ENCODE measurements around the gene TMEM178B. TPM values are rescaled to one million over a fixed set of nuclear protein-coding genes. Genes with fewer than 3 reads are reported as not detected.
"Not testable (repeated sequence)": the region's sequence is repeated elsewhere in the genome, so short reads cannot be mapped to it uniquely, and the experiment has no call there.

TMEM178B gene
- total RNA-seq, 2 donors from 2014 or later = 0.92 to 0.95 TPM

DNA sequence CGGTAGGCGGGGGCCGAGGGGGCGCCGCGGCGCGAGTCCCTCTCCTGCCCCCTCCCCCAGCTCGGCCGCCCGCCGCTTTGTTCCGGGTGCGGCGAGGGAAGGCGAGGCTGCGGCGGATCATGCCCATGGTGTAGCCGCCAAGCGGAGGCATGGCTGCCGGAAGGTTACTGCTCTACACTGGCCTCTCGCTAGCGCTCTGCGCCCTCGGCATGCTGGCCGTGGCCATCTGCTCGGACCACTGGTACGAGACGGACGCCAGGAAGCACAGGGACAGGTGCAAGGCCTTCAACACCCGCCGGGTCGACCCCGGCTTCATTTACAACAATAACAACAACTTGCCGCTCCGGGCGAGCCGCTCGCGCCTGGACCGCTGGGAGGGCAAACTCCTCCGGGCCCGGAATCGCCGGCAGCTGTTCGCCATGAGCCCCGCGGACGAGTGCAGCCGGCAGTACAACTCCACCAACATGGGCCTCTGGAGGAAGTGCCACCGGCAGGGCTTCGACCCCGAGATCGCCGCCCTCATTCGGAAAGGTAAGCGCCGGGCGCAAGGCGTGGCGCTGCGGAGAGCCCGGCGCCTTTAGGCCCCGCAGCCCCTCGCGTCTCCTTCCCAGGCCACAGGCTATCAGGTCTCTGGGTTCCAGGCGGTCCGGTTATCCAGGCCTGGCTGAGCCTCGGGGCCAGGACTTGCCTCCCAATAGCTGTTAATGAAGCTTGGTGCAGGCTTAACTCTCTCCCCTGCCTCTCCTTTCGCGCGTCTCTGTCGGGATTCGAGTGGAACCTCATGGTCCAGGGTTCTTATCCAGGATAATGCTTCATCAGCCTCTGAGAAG, 513 bp downstream of the TMEM178B start:
- Histone ChIP-seq H3K9me3 (no peaks in the 10 kb centered on the region), H3K27ac (no peak overlapping the region), H3K4me1 (ENCODE audit: control insufficient read depth in 1 of 2, low read depth in 2 of 2) (peaks cover 9 to 36% of the 10 kb centered on the region in 2 donors), H3K4me3 (peak overlapping the region; percentile 67), H3K36me3 (no peaks in the 10 kb centered on the region), H3K27me3 (replicated peaks; ENCODE audit: insufficient read depth) (peaks cover 5% of the 10 kb centered on the region)
- DNase-seq (ENCODE audit: low spot score) (no peak), ATAC-seq (ENCODE audit: insufficient number of reproducible peaks, low FRiP score, low read depth) (no peak)
- TF ChIP-seq, protein P1, sequence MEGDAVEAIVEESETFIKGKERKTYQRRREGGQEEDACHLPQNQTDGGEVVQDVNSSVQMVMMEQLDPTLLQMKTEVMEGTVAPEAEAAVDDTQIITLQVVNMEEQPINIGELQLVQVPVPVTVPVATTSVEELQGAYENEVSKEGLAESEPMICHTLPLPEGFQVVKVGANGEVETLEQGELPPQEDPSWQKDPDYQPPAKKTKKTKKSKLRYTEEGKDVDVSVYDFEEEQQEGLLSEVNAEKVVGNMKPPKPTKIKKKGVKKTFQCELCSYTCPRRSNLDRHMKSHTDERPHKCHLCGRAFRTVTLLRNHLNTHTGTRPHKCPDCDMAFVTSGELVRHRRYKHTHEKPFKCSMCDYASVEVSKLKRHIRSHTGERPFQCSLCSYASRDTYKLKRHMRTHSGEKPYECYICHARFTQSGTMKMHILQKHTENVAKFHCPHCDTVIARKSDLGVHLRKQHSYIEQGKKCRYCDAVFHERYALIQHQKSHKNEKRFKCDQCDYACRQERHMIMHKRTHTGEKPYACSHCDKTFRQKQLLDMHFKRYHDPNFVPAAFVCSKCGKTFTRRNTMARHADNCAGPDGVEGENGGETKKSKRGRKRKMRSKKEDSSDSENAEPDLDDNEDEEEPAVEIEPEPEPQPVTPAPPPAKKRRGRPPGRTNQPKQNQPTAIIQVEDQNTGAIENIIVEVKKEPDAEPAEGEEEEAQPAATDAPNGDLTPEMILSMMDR (IDR thresholded peaks at IDR 0.05) = no peak

DNA sequence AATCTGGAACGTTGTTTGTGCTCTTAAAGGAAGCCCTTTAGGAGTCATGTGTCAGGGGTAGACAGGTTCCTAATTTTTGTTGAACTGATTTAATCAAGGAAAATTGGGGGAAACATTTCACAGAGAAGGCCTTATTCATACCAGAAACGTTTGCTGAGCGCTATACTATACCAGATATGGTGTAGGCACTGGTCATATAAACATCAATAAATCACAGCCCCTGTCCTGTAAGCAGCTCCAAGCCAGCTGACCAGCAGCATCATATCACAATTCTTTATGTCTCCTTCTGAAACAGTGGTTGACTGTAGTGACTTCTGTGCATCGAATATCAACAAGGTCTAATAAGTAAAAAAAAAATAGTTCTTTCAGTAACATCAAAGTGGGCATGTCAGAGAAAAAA, 1.1 kb downstream of the TMEM178B start:
- no peak overlapping the region for H3K4me3 ChIP-seq
- no peaks in the 10 kb centered on the region for H3K36me3 ChIP-seq
- no peak overlapping the region for H3K27ac ChIP-seq
- ATAC-seq (ENCODE audit: insufficient number of reproducible peaks, low FRiP score, low read depth) = no peak
- no peaks in the 10 kb centered on the region for H3K9me3 ChIP-seq
- TF ChIP-seq, protein P1 (IDR thresholded peaks at IDR 0.05) = no peak
- peaks cover 5% of the 10 kb centered on the region for H3K27me3 ChIP-seq (replicated peaks; ENCODE audit: insufficient read depth)
- peaks cover 9 to 36% of the 10 kb centered on the region in 2 donors for H3K4me1 ChIP-seq (ENCODE audit: control insufficient read depth in 1 of 2, low read depth in 2 of 2)
- DNase-seq (ENCODE audit: low spot score) = no peak

DNA sequence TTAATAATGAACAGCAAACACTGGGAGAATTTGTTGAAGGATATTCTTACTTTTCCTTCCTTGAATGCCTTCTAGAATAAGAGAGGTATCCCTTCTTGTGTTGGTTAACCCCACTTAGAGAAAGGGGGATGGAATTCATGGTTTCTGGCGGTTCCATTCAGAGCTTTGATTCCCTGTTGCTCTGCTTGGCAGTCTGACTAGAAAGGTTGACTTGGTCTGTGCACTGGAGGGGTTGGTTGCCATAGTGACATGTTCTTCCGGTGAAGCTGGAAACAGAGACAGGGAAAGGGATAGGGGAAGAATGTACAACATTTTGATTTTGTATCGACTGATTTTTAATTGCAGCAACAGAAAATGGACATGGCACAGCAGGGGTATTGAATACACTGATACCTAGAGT, 2.5 kb downstream of the TMEM178B start:
- DNase-seq (ENCODE audit: low spot score) (no peak), ATAC-seq (ENCODE audit: insufficient number of reproducible peaks, low FRiP score, low read depth) (no peak)
- no peak overlapping the region for H3K4me3 ChIP-seq
- peaks cover 9 to 32% of the 10 kb centered on the region in 2 donors for H3K4me1 ChIP-seq (ENCODE audit: control insufficient read depth in 1 of 2, low read depth in 2 of 2)
- TF ChIP-seq, protein P1 (IDR thresholded peaks at IDR 0.05) = no peak
- no peak overlapping the region for H3K27ac ChIP-seq
- no peaks in the 10 kb centered on the region for H3K27me3 ChIP-seq (replicated peaks; ENCODE audit: insufficient read depth)
- H3K9me3 ChIP-seq = no peaks in the 10 kb centered on the region
- no peaks in the 10 kb centered on the region for H3K36me3 ChIP-seq

DNA sequence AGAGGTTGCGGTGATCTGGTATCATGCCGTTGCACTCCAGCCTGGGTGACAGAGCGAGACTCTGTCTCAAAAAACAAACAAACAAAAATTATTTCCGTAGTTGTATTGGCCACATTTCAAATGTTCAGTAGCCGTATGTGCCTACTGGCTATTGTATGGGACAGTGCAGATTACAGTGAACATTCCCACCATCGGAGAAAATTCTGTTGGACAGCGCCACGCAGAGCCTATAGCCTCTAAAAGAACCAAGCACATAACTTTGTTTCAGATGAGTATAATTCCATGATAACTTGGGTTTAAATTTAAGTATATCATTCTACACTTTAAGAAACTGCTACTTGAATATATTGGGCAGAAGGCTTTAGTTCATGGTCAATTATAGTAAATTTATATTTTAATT, 5.4 kb downstream of the TMEM178B start:
- no peak for ATAC-seq (ENCODE audit: insufficient number of reproducible peaks, low FRiP score, low read depth)
- H3K4me3 ChIP-seq = no peak overlapping the region
- no peaks in the 10 kb centered on the region for H3K36me3 ChIP-seq
- H3K9me3 ChIP-seq = no peaks in the 10 kb centered on the region
- peaks cover 0 to 6% of the 10 kb centered on the region in 2 donors for H3K4me1 ChIP-seq (ENCODE audit: control insufficient read depth in 1 of 2, low read depth in 2 of 2)
- DNase-seq (ENCODE audit: low spot score) = no peak
- TF ChIP-seq, protein P1 (IDR thresholded peaks at IDR 0.05) = no peak
- no peaks in the 10 kb centered on the region for H3K27me3 ChIP-seq (replicated peaks; ENCODE audit: insufficient read depth)
- no peak overlapping the region for H3K27ac ChIP-seq

DNA sequence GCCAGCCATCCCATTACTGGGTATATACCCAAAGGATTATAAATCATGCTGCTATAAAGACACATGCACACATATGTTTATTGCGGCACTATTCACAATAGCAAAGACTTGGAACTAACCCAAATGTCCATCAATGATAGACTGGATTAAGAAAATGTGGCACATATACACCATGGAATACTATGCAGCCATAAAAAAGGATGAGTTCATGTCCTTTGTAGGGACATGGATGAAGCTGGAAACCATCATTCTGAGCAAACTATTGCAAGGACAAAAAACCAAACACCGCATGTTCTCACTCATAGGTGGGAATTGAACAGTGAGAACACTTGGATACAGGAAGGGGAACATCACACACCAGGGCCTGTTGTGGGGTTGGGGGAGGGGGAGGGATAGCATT, 15.6 kb downstream of the TMEM178B start:
- H3K9me3 ChIP-seq; DNase-seq (ENCODE audit: low spot score); H3K27ac ChIP-seq; H3K4me1 ChIP-seq (ENCODE audit: control insufficient read depth in 1 of 2, low read depth in 2 of 2); H3K27me3 ChIP-seq (replicated peaks; ENCODE audit: insufficient read depth); ATAC-seq (ENCODE audit: insufficient number of reproducible peaks, low FRiP score, low read depth); H3K4me3 ChIP-seq; H3K36me3 ChIP-seq: not testable (repeated sequence)
